ENCODE data around the gene IMMP2L.

DNA sequence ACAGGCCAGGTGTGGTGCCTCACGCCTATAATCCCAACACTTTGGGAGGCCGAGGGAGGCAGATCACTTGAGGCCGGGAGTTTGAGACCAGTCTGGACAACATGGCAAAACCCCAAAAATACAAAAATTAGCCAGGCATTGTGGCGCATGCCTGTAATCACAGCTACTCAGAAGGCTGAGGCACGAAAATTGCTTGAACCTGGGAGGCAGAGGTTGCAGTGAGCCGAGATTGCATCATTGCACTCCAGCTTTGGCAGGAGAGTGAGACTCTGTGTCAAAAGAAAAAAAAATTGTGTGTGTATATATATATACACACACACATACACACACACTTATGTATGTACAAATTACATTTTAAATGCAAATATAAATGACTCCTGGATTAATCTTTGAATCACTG lies 548.2 kb downstream of the IMMP2L start:
- TF ChIP-seq, protein P1, sequence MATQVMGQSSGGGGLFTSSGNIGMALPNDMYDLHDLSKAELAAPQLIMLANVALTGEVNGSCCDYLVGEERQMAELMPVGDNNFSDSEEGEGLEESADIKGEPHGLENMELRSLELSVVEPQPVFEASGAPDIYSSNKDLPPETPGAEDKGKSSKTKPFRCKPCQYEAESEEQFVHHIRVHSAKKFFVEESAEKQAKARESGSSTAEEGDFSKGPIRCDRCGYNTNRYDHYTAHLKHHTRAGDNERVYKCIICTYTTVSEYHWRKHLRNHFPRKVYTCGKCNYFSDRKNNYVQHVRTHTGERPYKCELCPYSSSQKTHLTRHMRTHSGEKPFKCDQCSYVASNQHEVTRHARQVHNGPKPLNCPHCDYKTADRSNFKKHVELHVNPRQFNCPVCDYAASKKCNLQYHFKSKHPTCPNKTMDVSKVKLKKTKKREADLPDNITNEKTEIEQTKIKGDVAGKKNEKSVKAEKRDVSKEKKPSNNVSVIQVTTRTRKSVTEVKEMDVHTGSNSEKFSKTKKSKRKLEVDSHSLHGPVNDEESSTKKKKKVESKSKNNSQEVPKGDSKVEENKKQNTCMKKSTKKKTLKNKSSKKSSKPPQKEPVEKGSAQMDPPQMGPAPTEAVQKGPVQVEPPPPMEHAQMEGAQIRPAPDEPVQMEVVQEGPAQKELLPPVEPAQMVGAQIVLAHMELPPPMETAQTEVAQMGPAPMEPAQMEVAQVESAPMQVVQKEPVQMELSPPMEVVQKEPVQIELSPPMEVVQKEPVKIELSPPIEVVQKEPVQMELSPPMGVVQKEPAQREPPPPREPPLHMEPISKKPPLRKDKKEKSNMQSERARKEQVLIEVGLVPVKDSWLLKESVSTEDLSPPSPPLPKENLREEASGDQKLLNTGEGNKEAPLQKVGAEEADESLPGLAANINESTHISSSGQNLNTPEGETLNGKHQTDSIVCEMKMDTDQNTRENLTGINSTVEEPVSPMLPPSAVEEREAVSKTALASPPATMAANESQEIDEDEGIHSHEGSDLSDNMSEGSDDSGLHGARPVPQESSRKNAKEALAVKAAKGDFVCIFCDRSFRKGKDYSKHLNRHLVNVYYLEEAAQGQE (IDR thresholded peaks at IDR 0.05; ENCODE audit: insufficient read depth in 1 of 2, low read depth in 2 of 2, low read length in 2 of 2): no peak
- TF ChIP-seq SIN3A (IDR thresholded peaks at IDR 0.05; ENCODE audit: borderline replicate concordance, insufficient read depth, low read length) (no peak), FOXP2 (optimal IDR thresholded peaks at IDR 0.05; ENCODE audit: borderline replicate concordance, extremely low read depth, extremely low read length, insufficient read depth) (no peak), POLR2AphosphoS5 (IDR thresholded peaks at IDR 0.05; ENCODE audit: low read depth, low read length) (no peak)
